ENCODE measurements around the gene ASB5.
"Not testable (repeated sequence)": the region's sequence is repeated elsewhere in the genome, so short reads cannot be mapped to it uniquely, and the experiment has no call there.

ASB5 gene

GRCh38 chr4:176279560-176279959 lies 10.5 kb upstream of the ASB5 start:
- FAIRE-seq; DNase-seq (ENCODE audit: insufficient read length, low spot score): not testable (repeated sequence)

GRCh38 chr4:176277162-176277904 lies 8.3 kb upstream of the ASB5 start:
- DNase-seq (ENCODE audit: insufficient read length, low spot score) (peak; percentile 65), FAIRE-seq (peak; percentile 66)

GRCh38 chr4:176276710-176277109 lies 7.7 kb upstream of the ASB5 start:
- no peak for DNase-seq (ENCODE audit: insufficient read length, low spot score)
- no peak for FAIRE-seq

- DNase-seq (ENCODE audit: insufficient read length, low spot score) = no peak
- peak; percentile 52 for FAIRE-seq
Observed at GRCh38 chr4:176274441-176274840, 5.4 kb upstream of the ASB5 start.

GRCh38 chr4:176273736-176274135 lies 4.7 kb upstream of the ASB5 start:
- FAIRE-seq = no peak
- no peak for DNase-seq (ENCODE audit: insufficient read length, low spot score)

GRCh38 chr4:176272799-176273198 lies 3.8 kb upstream of the ASB5 start:
- FAIRE-seq = no peak
- no peak for DNase-seq (ENCODE audit: insufficient read length, low spot score)

- no peak for DNase-seq (ENCODE audit: insufficient read length, low spot score)
- no peak for FAIRE-seq
Observed at GRCh38 chr4:176271749-176272148, 2.7 kb upstream of the ASB5 start.

- peak; percentile 99 for FAIRE-seq
- peak; percentile 84 for DNase-seq (ENCODE audit: insufficient read length, low spot score)
Observed at GRCh38 chr4:176270669-176271068, 1.6 kb upstream of the ASB5 start.

- FAIRE-seq (no peak), DNase-seq (ENCODE audit: insufficient read length, low spot score) (no peak)
Observed at GRCh38 chr4:176266026-176266425, 3.0 kb downstream of the ASB5 start.

GRCh38 chr4:176262243-176262642 lies 6.8 kb downstream of the ASB5 start:
- no peak for DNase-seq (ENCODE audit: insufficient read length, low spot score)
- no peak for FAIRE-seq

GRCh38 chr4:176261481-176261880 lies 7.5 kb downstream of the ASB5 start:
- FAIRE-seq (no peak), DNase-seq (ENCODE audit: insufficient read length, low spot score) (no peak)

GRCh38 chr4:176261018-176261417 lies 8.0 kb downstream of the ASB5 start:
- FAIRE-seq (no peak), DNase-seq (ENCODE audit: insufficient read length, low spot score) (no peak)

GRCh38 chr4:176259330-176260090 lies 9.5 kb downstream of the ASB5 start:
- DNase-seq (ENCODE audit: insufficient read length, low spot score) (peak; percentile 56), FAIRE-seq (peak; percentile 67)

- FAIRE-seq = no peak
- DNase-seq (ENCODE audit: insufficient read length, low spot score) = no peak
Observed at GRCh38 chr4:176258135-176258534, 10.9 kb downstream of the ASB5 start.

- DNase-seq (ENCODE audit: insufficient read length, low spot score) (no peak), FAIRE-seq (no peak)
Observed at GRCh38 chr4:176256921-176257320, 12.1 kb downstream of the ASB5 start.

GRCh38 chr4:176242764-176243347 lies 26.2 kb downstream of the ASB5 start:
- FAIRE-seq (no peak), DNase-seq (ENCODE audit: insufficient read length, low spot score) (no peak)

GRCh38 chr4:176241703-176242102 lies 27.3 kb downstream of the ASB5 start:
- peak; percentile 44 for FAIRE-seq
- no peak for DNase-seq (ENCODE audit: insufficient read length, low spot score)

- DNase-seq (ENCODE audit: insufficient read length, low spot score) = no peak
- no peak for FAIRE-seq
Observed at GRCh38 chr4:176238826-176239225, 30.2 kb downstream of the ASB5 start.

GRCh38 chr4:176238157-176238610 lies 30.8 kb downstream of the ASB5 start:
- DNase-seq (ENCODE audit: insufficient read length, low spot score) = no peak
- no peak for FAIRE-seq

- FAIRE-seq (no peak), DNase-seq (ENCODE audit: insufficient read length, low spot score) (no peak)
Observed at GRCh38 chr4:176236946-176237345, 32.1 kb downstream of the ASB5 start.

GRCh38 chr4:176230836-176231235 lies 38.2 kb downstream of the ASB5 start:
- FAIRE-seq (no peak), DNase-seq (ENCODE audit: insufficient read length, low spot score) (no peak)

- DNase-seq (ENCODE audit: insufficient read length, low spot score) (no peak), FAIRE-seq (no peak)
Observed at GRCh38 chr4:176229645-176230044, 39.4 kb downstream of the ASB5 start.
